Measurements from ENCODE around the gene ADGRG3.

DNA sequence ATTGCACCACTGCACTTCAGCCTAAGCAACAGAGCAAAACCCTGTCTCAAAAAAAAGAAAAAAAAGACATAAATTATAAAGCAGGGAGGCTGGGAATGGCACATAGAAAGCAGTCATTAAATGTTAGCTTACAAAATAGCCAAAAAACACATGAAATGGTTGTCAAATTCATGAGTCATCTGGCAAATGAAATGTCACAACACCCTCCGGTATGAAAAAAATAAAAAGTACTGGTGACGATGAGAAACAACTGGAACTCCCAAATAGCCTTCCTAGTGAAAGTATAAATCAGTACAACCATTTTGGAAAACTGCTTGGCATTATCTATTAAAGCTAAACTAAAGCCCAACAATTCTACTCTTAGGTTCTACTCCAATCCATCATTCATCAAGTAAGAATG, 63.9 kb downstream of the ADGRG3 start:
- TF ChIP-seq CTCF (IDR thresholded peaks at IDR 0.05; ENCODE audit: low read depth, low read length, poor library complexity, severe bottlenecking): no peak
- TF ChIP-seq EZH2phosphoT487 (IDR thresholded peaks at IDR 0.05; ENCODE audit: borderline replicate concordance, low read length): no peak

All from DOHH2 (cell line).